ENCODE measurements around the gene STPG3.

DNA sequence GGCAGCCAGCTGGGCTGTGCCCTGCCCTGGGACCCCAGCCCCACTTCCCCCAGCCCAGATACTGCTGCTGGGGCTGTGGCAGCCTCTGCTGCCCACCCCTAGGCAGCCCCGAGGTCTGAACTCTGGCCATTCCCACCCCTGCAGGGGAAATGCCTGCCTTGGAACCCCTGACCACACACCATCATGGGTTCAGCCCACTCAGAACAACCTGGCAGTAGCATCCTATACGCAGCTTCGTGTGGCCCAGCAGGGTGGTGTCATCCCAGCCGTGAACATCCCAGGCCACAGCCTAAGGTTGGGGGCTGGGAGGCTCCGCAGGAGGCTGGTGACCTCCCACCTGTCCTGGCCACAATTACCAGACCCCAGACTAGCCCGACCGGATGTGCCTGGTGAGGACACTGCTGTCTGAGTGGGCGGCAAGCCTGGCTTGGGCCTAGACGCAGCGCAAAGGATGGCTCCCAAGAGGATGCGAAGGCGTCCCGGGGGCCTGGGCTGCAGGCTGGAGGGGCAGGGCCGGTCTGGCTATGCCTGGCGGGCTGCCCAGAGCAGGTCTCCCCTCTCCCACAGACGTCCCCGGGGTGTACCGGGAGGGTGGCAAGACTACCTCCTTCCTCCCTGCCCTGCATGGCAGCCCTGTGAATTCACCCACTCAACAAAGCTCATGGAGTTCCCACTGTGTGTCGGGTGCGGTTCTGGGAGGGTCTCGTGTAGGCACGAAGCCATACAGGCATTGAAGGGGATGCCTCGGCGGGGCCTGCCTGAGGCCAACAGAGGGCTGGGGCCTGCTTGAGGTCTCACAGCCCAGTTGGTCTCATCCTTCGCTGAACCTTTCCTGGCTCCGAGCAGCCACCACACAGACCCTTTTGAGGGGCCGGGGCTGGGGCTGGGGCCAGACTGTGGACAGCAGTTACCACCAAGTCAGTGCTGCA is 21.9 kb upstream of the STPG3 start:
- no peak for TF ChIP-seq POLR2AphosphoS5 (IDR thresholded peaks at IDR 0.05)
- TF ChIP-seq, protein P1, sequence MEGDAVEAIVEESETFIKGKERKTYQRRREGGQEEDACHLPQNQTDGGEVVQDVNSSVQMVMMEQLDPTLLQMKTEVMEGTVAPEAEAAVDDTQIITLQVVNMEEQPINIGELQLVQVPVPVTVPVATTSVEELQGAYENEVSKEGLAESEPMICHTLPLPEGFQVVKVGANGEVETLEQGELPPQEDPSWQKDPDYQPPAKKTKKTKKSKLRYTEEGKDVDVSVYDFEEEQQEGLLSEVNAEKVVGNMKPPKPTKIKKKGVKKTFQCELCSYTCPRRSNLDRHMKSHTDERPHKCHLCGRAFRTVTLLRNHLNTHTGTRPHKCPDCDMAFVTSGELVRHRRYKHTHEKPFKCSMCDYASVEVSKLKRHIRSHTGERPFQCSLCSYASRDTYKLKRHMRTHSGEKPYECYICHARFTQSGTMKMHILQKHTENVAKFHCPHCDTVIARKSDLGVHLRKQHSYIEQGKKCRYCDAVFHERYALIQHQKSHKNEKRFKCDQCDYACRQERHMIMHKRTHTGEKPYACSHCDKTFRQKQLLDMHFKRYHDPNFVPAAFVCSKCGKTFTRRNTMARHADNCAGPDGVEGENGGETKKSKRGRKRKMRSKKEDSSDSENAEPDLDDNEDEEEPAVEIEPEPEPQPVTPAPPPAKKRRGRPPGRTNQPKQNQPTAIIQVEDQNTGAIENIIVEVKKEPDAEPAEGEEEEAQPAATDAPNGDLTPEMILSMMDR (IDR thresholded peaks at IDR 0.05): no peak
- no peak for TF ChIP-seq POLR2A (IDR thresholded peaks at IDR 0.05)
- TF ChIP-seq EP300 (IDR thresholded peaks at IDR 0.05): no peak
